WTC11 (cell line): ENCODE data around the gene HOXA9. TPM values are rescaled to one million over a fixed set of nuclear protein-coding genes. Genes with fewer than 3 reads are reported as not detected.

Source experiments
- ATAC-seq: fragments of 200-7000 bp; cut with Tn5 transposase; 2 replicates; pipeline ENCODE4 v1.10.0; 2021; ENCODE audit warnings: mild to moderate bottlenecking, moderate library complexity
- CTCF ChIA-PET: fragments of 300-600 bp; sonication (Branson Sonifier 250); formaldehyde crosslinking; loops from one replicate; lab custom pipeline; 2021; ENCODE audit warnings: antibody characterized with exemption; lab: Charles Lee
- POLR2A ChIA-PET: fragments of 350-600 bp; sonication (Branson Sonifier 250); formaldehyde crosslinking; loops from one replicate; lab custom pipeline; 2021; ENCODE audit warnings: antibody characterized with exemption; lab: Charles Lee
- DNase-seq: peaks from one replicate; pipeline ENCODE4 v3.0.0; 2021; ENCODE audit warnings: low spot score
- H3K27ac Mint-ChIP-seq: 2 replicates; pipeline ENCODE4 v1.8.0; 2021; ENCODE audit warnings: mixed read lengths
- H3K27me3 Mint-ChIP-seq: 2 replicates; pipeline ENCODE4 v1.8.0; 2021; ENCODE audit warnings: low read depth, mild to moderate bottlenecking, moderate library complexity, mixed read lengths
- H3K36me3 Mint-ChIP-seq: 2 replicates; pipeline ENCODE4 v1.8.0; 2021; ENCODE audit warnings: mixed read lengths
- H3K4me1 Mint-ChIP-seq: 2 replicates; pipeline ENCODE4 v1.8.0; 2022; ENCODE audit warnings: mixed read lengths
- H3K4me3 Mint-ChIP-seq: 2 replicates; pipeline ENCODE4 v1.8.0; 2021; ENCODE audit warnings: mild to moderate bottlenecking, moderate library complexity, mixed read lengths
- H3K9me3 Mint-ChIP-seq: 2 replicates; pipeline ENCODE4 v1.8.0; 2021; ENCODE audit warnings: mixed read lengths
- AR ChIP-seq: fragments of 250-450 bp; sonication (Bioruptor Pico); IDR thresholded peaks from 2 replicates; pipeline ENCODE4 v1.9.0; 2021; ENCODE audit warnings: mild to moderate bottlenecking
- ATF1 ChIP-seq: sonication (generic); formaldehyde crosslinking; IDR thresholded peaks from 2 replicates; pipeline ENCODE4 v1.8.1; 2023; ENCODE audit warnings: mild to moderate bottlenecking, moderate library complexity, missing genetic modification reagents
- ATF2 ChIP-seq: sonication (generic); formaldehyde crosslinking; IDR thresholded peaks from 2 replicates; pipeline ENCODE4 v1.8.1; 2022; ENCODE audit warnings: low read depth, missing genetic modification reagents, borderline replicate concordance
- ATF3 ChIP-seq: sonication (generic); formaldehyde crosslinking; conservative IDR thresholded peaks from 2 replicates; pipeline ENCODE4 v1.8.1; 2022; ENCODE audit warnings: mild to moderate bottlenecking, missing genetic modification reagents
- CBFB ChIP-seq: sonication (generic); formaldehyde crosslinking; IDR thresholded peaks from 2 replicates; pipeline ENCODE4 v1.8.1; 2022; ENCODE audit warnings: mild to moderate bottlenecking, low read depth, missing genetic modification reagents
- CREB1 ChIP-seq: sonication (generic); formaldehyde crosslinking; IDR thresholded peaks from 2 replicates; pipeline ENCODE4 v1.8.0; 2023; ENCODE audit warnings: mild to moderate bottlenecking, missing genetic modification reagents
- E2F5 ChIP-seq: sonication (generic); formaldehyde crosslinking; IDR thresholded peaks from 2 replicates; pipeline ENCODE4 v1.8.1; 2022; ENCODE audit warnings: mild to moderate bottlenecking, moderate library complexity, missing genetic modification reagents
- ELF4 ChIP-seq: sonication (generic); formaldehyde crosslinking; IDR thresholded peaks from 2 replicates; pipeline ENCODE4 v1.8.1; 2022; ENCODE audit warnings: low read depth, mild to moderate bottlenecking, moderate library complexity, missing genetic modification reagents
- ETV6 ChIP-seq: sonication (generic); formaldehyde crosslinking; IDR thresholded peaks from 2 replicates; pipeline ENCODE4 v1.8.1; 2022; ENCODE audit warnings: mild to moderate bottlenecking, missing genetic modification reagents
- FOXJ3 ChIP-seq: sonication (generic); formaldehyde crosslinking; IDR thresholded peaks from 2 replicates; pipeline ENCODE4 v1.9.0; 2021; ENCODE audit warnings: missing genetic modification reagents, mild to moderate bottlenecking, borderline replicate concordance
- FOXP1 ChIP-seq: sonication (generic); formaldehyde crosslinking; IDR thresholded peaks from 2 replicates; pipeline ENCODE4 v1.8.0; 2022; ENCODE audit warnings: missing genetic modification reagents, mild to moderate bottlenecking, moderate library complexity, borderline replicate concordance
- IRF1 ChIP-seq: sonication (generic); formaldehyde crosslinking; IDR thresholded peaks from 2 replicates; pipeline ENCODE4 v1.8.0; 2023; ENCODE audit warnings: missing genetic modification reagents
- KAT7 ChIP-seq: sonication (generic); formaldehyde crosslinking; IDR thresholded peaks from 2 replicates; pipeline ENCODE4 v1.8.1; 2023; ENCODE audit warnings: missing genetic modification reagents, mild to moderate bottlenecking, borderline replicate concordance
- MAX ChIP-seq: sonication (generic); formaldehyde crosslinking; IDR thresholded peaks from 2 replicates; pipeline ENCODE4 v1.8.0; 2022; ENCODE audit warnings: mild to moderate bottlenecking, missing genetic modification reagents
- MYBL2 ChIP-seq: sonication (generic); formaldehyde crosslinking; IDR thresholded peaks from 2 replicates; pipeline ENCODE4 v1.8.1; 2023; ENCODE audit warnings: mild to moderate bottlenecking, moderate library complexity, missing genetic modification reagents
- NR3C1 ChIP-seq: sonication (generic); formaldehyde crosslinking; conservative IDR thresholded peaks from 2 replicates; pipeline ENCODE4 v1.8.1; 2023; ENCODE audit warnings: low read depth, mild to moderate bottlenecking, missing genetic modification reagents
- ZBTB21 ChIP-seq: sonication (generic); formaldehyde crosslinking; IDR thresholded peaks from 2 replicates; pipeline ENCODE4 v1.8.1; 2023; ENCODE audit warnings: mild to moderate bottlenecking, missing genetic modification reagents, borderline replicate concordance
- ZNF121 ChIP-seq: sonication (generic); formaldehyde crosslinking; IDR thresholded peaks from 2 replicates; pipeline ENCODE4 v1.8.0; 2023; ENCODE audit warnings: missing genetic modification reagents
- ZNF219 ChIP-seq: sonication (generic); formaldehyde crosslinking; IDR thresholded peaks from 2 replicates; pipeline ENCODE4 v1.8.0; 2023; ENCODE audit warnings: missing genetic modification reagents, mild to moderate bottlenecking, borderline replicate concordance
- ZNF317 ChIP-seq: sonication (generic); formaldehyde crosslinking; IDR thresholded peaks from 2 replicates; pipeline ENCODE4 v1.8.1; 2023; ENCODE audit warnings: low read depth, mild to moderate bottlenecking, moderate library complexity, missing genetic modification reagents, borderline replicate concordance
- ZNF396 ChIP-seq: fragments of 250-450 bp; sonication (Bioruptor Pico); IDR thresholded peaks from 2 replicates; pipeline ENCODE4 v1.8.0; 2021; ENCODE audit warnings: mild to moderate bottlenecking, moderate library complexity, borderline replicate concordance
- ZNF423 ChIP-seq: fragments of 250-450 bp; sonication (Bioruptor Pico); IDR thresholded peaks from 2 replicates; pipeline ENCODE4 v2.1.2; 2022; ENCODE audit warnings: mild to moderate bottlenecking, moderate library complexity
- ZNF532 ChIP-seq: fragments of 250-450 bp; sonication (Bioruptor Pico); IDR thresholded peaks from 2 replicates; pipeline ENCODE4 v1.9.0; 2021; ENCODE audit warnings: mild to moderate bottlenecking, borderline replicate concordance
- total RNA-seq: library from RNA; stranded (reverse); gene quantifications from 3 replicates; pipeline ENCODE4 v1.2.3, GENCODE V29; 2021

HOXA9 gene
- total RNA-seq, 1 experiment from 2014 or later: not detected

- ChIA-PET CTCF (interaction anchor here (1.4 to 1.5 kb wide), 2 partner anchors 15 to 788 kb away, joined by 3 to 8 read pairs; partner anchors contain the start of gene HOXA5), POLR2A (interaction anchor here (0.6 kb wide), 1 partner anchor 61 kb away, joined by 3 read pairs; no protein-coding TSS in a partner anchor)
- DNase-seq: no peak
- no peaks in the 10 kb centered on the region for H3K9me3 Mint-ChIP-seq
- no peak overlapping the region for H3K4me3 Mint-ChIP-seq
- peaks cover 100% of the 10 kb centered on the region for H3K27me3 Mint-ChIP-seq
- ATAC-seq: no peak
- no peak for TF ChIP-seq AR (CRISPR knock-in tag)
- no peak for TF ChIP-seq ZNF317
- TF ChIP-seq E2F5 (CRISPR knock-in tag): no peak
- no peak for TF ChIP-seq ATF1 (CRISPR knock-in tag)
- TF ChIP-seq ATF3: no peak
- no peak for TF ChIP-seq ZNF121 (CRISPR knock-in tag)
- TF ChIP-seq FOXJ3: no peak
- TF ChIP-seq IRF1 (CRISPR knock-in tag): no peak
- TF ChIP-seq CREB1 (CRISPR knock-in tag): no peak
- no peak for TF ChIP-seq MAX (CRISPR knock-in tag)
- TF ChIP-seq MYBL2: no peak
- H3K4me1 Mint-ChIP-seq: peaks cover 10% of the 10 kb centered on the region
- no peak overlapping the region for H3K27ac Mint-ChIP-seq
- peaks cover 3% of the 10 kb centered on the region for H3K36me3 Mint-ChIP-seq
These were observed 7.5 kb downstream of the HOXA9 start for GRCh38 chr7:27157702-27158431.

- DNase-seq (no peak), ATAC-seq (no peak)
- ChIA-PET POLR2A (no interaction called here), CTCF (interaction anchor here (0.9 to 1.5 kb wide), 5 partner anchors 8 to 787 kb away, joined by 3 to 8 read pairs (median 3); partner anchors contain the start of genes HOXA5 and HOXA9)
- H3K27ac Mint-ChIP-seq: no peak overlapping the region
- H3K4me1 Mint-ChIP-seq: peaks cover 10% of the 10 kb centered on the region
- H3K9me3 Mint-ChIP-seq: no peaks in the 10 kb centered on the region
- peaks cover 100% of the 10 kb centered on the region for H3K27me3 Mint-ChIP-seq
- peaks cover 3% of the 10 kb centered on the region for H3K36me3 Mint-ChIP-seq
- H3K4me3 Mint-ChIP-seq: peak overlapping the region; percentile 48
- no peak for TF ChIP-seq FOXP1 (CRISPR knock-in tag)
- no peak for TF ChIP-seq ZBTB21
- no peak for TF ChIP-seq ZNF423 (CRISPR knock-in tag)
- TF ChIP-seq ETV6 (CRISPR knock-in tag): no peak
- TF ChIP-seq ELF4 (CRISPR knock-in tag): no peak
- TF ChIP-seq ZNF219 (CRISPR knock-in tag): no peak
- no peak for TF ChIP-seq ZNF532
- no peak for TF ChIP-seq NR3C1
- TF ChIP-seq KAT7: no peak
- no peak for TF ChIP-seq ATF2 (CRISPR knock-in tag)
- TF ChIP-seq CBFB: no peak
- no peak for TF ChIP-seq ZNF396 (CRISPR knock-in tag)
These were observed 8.2 kb downstream of the HOXA9 start for GRCh38 chr7:27156916-27157701.
